Medulla oblongata (tissue), 1 donor: Measurements from ENCODE around the gene PTPA.
A peak's percentile ranks its signal among the peaks of the same experiment; 100 is the strongest.

Experiments used
- DNase-seq: peaks from one replicate; pipeline ENCODE4 v3.0.0-alpha.2; 2015; ENCODE audit errors: extremely low spot score

PTPA gene

DNA sequence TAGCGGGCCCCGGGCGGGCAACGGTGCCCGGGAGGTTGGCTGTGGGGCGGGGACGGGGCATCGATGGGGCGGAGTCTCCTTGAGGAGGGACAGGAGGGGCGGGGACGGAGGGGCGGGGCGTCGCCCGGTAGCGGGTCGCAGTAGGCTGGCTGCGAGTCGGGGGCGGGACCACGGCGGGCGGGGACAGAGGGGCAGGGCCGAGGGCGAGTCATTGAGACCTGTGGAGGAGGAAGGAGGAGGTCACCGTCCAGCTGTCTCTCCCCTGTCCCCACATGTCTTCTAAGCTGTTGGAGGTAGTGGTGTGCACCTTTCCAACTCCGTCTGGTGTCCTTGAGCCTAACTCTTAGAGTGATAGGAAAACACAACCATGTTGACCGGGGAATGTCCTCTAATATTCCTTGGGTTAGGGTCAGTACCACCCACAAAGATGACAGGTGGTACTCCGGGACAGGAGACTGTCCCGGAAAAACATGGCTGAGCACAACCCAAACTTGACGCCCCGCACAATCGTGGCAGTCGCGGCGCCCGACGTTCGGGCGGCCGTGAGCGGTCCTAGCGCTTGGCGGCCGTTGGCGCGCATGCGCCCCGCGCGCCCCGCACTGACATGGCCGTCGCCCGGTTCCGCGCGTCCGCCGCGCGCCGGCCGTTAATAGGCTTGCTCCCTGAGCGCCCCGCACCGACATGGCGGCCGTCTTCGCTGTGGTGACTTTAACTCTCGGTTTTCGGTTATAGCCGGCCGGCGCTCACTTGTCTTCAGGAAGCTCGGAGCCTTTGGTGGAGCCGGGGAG lies at the start of gene PTPA, which contains the start of gene CRAT:
Gene PTPA (plus strand): TSS at position 676 of the 788 bp plus-strand sequence. CDS start 186 bp downstream, outside the sequence.
Gene CRAT (minus strand): TSS at position 54 of the 788 bp plus-strand sequence. CDS start 284 bp downstream, outside the sequence.
- peak; percentile 96 for DNase-seq

DNA sequence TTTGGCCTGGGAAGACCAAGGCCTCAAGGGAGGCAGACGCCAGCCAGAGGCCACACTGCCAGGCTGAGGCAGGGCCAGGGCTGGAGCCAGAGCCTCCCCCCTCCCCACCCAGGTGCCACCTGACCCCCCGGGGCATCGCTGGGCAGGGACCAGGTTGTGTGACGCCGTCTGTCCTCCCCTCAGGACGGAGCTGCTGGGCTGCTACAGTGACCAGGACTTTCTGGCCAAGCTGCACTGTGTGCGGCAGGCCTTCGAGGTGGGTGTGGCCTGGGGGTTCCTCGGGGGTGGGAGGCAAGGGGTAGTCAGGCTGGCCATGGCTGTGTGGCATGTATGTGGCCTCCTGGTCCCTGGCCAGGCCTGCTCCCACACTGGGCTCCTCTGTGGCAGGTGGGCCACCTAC lies 48.2 kb upstream of the PTPA start:
- no peak for DNase-seq

DNA sequence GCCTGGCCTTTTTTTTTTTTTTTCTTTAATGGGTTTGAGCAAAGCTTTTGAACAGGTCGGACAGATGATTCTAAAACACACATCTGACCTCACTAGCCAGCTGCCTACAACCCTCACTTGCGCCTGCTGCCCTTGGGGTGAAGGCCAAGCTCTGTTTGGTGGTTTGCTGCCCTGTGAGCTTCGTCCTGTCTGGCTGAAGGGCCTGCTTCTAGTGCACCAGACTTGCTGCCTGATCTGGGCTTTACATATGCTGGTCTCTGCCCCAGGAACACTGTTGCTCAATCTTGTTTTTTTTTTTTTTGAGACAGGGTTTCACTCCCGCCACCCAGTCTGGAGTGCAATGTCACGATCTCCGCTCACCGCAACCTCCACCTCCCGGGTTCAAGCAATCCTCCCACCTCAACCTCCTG lies 46.7 kb upstream of the PTPA start:
- no peak for DNase-seq

DNA sequence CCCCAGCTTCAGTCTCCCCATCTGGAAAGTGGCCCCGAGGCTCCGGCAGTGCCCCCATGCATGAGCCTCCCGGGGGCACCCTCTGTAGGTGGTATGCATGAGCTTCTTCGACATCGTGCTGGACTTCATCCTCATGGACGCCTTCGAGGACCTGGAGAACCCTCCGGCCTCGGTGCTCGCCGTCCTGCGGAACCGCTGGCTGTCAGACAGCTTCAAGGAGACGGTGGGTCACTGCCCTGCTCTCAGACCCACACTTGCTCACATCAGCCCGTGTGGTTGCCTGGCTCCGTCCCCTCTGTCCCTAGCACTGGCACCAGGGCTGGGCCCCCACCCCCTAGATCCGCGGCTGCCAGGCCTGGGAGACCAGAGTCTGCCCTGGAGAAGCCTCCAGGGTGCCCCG lies 43.1 kb upstream of the PTPA start:
- DNase-seq = no peak

DNA sequence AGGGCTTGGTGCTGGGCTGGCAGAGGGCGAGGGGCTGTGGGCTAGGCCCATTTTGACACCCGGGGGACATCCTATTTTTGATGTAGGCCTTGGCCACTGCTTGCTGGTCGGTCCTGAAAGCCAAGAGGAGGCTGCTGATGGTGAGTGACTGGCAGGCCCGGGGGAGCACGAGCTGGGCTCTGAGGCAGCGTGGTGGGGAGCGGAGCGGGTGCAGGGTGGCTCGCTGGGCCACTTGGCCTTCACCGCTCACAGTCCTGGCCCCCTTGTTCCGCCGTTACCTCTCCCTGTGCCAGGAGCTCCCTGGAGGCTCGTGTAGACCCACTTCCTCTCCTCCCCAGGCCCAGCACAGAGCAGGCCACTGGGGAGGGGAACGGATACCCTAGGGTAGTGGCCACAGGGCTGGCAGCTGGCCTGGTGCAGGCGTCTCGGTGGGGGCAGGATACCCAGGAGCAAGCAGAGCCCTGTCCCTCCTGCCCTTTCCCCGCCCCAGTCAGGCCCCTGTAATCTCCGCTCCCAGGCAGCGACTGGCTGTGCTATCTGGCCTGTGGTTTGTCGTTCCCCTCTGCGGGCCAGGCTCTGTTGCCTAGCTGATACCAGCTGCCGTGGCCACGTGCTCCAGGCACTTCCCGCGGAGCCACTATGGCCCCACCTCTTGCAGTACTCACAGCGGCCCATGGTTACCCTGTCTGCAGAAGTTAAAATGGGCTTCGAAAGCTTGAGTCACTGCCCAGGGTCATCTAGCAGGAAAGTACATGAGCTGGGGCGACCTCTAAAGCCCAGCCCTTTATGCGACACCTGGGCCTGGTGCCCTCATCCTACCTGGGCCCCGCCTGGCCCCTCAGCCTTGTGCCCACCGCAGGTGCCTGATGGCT lies 42.0 kb upstream of the PTPA start:
- peak; percentile 77 for DNase-seq

DNA sequence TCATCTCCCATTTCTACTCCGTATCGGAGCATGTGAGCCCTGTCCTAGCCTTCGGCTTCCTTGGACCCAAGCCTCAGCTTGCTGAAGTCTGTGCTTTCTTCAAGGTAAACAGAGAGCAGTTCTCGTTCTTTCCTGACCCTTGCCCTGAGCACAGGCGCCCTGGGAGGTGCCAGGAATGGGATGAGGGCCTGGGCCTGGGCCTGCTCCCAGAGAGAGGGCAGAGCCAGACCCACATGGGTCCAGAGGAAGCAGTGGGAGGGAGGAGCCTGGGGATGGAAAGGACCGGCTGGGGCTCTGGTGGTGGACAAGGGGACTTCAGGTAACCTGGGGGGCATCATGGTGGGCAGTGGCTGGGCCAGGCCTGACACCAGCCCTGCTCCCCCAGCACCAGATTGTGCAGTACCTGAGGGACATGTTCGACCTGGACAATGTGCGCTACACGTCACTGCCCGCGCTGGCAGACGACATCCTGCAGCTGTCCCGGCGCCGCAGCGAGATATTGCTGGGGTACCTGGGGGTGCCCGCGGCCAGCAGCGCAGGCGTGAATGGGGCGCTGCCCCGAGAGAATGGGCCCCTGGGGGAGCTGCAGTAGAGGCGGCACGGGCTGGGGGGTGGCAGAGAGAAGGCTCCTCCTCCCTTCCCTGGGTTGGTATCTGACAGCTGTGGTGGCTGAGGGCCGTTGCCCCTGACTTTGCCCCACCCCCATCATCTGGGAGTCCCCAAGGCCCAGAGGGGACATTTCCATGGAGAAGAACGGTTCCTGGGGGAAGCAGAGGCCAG lies 41.2 kb upstream of the PTPA start:
- DNase-seq = peak; percentile 28

DNA sequence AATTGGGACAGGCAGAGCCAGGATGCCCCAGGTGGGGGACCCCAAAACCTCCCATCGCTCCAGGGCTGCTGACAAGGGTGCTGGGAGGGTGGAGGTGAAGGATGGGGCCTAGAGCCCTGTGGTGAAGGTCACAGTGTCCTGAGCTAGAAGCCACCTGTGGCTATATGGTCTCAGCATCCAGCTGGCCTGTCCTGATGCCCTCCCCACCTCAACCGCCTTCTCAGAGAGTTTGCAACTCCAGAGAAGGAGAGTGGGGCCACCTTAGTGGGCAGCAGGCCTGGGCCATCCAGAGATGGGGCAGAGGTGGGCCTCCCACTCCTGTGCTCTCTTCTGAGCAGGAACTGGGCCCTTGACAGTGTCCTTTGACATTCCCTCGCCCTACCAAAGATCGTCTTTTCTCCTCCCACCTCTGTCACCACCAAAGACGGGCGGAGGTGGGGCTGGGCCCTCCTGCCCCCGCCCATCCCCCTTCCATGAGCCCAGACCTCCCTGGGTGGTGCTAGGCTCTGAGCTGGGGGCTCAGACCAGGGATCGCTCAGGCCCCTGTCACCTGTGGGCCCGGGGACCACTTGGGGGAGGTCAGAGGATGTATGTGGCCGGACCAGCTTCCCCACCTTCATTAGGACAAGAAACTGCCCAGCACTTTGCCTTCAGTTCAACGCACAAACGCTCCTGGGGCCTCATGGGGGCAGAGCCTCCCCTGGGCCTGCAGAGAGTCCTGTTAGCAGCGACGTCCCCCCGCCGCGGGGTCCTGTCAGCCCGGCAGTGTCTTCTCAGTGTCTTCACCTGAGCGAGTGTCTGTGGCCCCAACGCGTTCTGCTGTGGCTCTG lies 40.3 kb upstream of the PTPA start:
- DNase-seq = no peak

DNA sequence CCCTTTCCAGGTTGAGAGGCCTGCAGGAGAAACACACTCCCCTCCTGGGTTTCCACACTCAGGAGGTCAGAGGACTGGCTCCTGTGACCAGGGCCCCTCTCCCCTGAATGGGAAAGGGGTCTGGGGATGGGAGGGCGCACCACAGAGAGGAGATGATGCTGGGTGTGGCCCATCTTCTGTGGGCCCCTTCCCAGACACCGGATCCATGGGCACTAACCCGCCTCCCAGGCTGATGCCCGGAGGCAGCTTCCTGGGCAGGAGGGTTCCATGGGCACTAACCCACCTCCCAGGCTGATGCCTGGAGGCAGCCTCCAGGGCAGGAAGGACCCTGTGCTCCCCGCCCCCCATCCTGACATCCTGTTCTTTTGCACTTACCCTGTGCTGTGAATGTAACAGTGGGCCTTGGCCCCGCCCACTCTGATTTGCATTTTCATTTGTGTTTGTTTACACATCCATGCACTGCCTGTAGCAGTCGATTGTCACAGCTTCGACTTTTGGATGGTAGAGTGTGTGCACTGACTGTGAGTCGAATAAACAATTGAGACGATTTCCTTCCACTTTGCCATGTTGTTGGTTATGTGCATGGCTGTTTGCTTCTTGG lies 39.6 kb upstream of the PTPA start:
- no peak for DNase-seq

DNA sequence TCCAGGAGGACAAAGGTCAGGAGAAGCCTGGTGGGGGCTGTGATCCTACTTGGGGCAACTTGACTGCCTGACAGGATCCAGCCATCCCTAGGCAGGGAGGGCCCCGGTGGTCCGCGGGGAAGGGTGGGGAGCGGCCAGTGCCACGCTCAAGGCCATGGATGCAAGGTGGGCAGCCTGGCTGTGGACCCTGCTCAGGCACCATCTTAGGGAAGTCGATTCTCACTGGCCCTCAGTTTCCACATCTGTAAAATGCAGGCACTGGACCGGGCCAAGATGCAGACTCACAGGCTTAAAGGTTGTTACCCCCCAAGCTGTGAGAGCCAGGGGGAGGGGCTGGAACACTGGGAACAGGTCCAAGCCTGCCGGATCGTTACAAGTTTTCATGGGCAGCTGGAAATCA lies 39.0 kb upstream of the PTPA start:
- no peak for DNase-seq

DNA sequence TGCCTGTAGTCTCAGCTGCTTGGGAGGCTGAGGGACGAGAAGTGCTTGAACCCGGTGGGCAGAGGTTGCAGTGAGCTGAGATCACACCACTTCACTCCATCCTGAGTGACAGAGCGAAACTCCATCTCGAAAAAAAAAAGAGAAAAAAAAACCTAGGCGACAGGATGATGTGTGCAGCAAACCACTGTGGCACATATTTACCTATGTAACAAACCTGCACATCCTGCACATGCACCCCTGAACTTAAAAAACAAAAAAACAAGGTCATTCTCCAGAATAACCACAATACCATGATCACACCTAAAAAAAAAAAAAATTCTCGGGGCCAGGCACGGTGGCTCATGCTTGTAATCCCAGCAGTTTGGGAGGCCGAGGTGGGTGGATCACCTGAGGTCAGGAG lies 37.8 kb upstream of the PTPA start:
- no peak for DNase-seq

DNA sequence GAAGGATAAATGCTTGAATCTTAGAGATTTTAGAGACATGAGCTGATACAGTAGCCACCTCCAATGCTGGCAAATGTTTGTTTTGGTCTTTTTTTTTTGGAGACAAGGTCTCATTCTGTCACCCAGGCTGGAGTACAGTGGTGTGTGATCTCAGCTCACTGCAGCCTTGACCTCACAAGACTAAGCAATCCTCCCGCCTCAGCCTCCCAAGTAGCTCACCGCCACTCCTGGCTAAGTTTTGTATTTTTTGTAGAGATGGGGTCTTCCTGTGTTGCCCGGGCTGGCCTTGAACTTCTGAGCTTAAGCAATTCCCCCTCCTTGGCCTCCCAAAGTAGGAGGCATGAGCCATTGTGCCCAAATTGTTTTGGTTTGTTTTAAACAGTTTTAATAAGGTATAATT lies 37.1 kb upstream of the PTPA start:
- DNase-seq = no peak

DNA sequence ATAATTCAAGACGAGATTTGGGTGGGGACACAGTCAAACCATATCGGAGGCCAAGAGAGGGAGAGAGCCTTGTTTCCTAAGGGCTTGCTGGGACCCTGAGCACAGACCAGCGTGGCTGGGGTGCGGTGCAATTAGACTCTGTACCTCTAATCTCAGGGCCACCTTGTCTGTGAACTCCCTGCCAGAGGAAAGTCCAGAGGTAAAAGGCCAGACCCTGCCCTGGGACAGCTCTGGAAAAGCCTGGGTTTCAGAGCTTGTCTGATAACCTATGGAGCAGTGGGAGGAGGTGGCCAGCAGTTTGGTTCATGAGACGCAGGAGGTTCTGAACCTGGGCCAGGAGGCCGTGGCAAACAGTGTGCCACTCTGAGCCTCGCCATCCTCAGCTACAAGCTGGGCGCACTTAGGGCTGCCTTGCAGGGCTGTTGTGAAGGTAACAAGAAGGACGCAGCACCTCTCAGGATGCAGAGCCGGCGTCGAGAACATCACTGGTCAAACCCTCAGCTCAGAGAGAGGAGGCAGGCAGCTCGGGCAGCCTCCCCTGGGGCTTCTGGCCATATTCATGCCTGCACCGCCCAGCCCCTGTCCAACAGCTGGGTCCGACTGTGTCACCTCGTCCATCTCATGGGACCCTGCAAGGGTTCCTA lies 35.1 kb upstream of the PTPA start:
- no peak for DNase-seq

DNA sequence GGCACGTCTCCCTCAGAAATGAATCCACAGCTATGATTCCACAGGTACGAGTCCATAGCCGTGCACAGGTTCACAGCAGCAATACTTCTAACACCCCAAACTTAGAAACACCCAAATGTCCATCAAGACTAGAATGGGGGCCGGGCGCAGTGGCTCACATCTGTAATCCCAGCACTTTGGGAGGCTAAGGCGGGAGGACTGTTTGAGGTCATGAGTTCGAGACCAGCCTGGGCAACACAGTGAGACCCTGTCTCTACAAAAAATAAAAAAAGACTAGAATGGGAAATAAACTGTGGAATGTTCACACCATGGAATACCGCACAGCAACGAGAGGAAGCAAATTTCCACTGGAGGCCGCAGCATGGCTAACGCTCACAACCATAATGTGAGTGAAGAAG lies 34.6 kb upstream of the PTPA start:
- no peak for DNase-seq

DNA sequence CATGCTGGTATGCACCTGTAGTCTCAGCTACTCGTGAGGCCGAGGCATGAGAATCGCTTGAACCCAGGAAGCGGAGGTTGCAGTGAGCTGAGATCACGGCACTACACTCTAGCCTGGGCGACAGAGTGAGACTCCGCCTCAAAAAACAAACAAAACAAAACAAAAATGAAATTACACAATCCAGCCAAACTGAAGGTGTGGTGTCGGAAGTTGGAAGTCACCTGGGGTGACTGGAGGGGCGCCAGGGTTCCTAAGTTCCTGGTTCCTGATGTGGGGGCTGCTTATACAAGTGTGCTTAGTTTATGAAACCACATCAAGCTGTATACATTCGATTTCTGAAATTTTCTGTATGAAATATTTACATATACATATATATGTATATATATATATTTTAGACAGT lies 34.0 kb upstream of the PTPA start:
- no peak for DNase-seq

DNA sequence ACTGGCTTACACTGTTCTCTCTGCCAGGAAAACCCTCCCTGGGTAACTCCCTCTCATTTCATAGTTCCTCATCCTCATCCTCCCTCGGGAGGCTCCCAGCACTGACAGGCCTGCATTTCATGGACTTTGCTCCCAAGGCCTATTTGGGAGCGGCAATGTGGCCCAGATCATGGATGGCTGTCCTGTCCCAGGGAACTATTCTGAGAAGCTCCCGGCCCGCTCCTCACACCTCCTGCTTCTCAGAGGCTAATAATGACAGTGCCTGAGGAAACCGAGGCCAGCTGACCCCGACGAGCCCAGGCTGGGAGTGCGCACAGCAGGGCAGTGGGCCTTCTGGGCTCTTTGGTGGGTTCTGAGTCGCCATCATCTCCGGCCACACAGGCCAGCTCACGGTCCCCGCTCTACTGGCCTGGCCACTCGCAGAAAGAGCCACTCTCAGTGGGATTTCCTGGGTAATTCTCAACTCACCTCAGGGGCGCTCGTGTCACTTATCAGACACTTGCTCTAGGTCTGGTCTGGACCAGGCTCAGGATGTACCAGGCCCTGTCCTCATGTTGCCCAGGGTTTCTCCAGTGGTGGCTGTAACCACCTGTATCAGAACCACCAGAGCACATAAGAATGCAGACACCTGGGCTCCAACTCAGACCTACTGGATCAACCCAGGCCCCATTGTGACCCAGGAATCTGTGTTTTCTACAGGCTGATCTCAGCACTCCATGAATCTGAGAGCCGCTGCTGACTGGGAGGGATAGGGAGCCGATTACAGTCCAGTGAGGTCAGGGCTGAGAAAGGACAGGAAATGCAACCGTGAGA lies 32.3 kb upstream of the PTPA start:
- no peak for DNase-seq

DNA sequence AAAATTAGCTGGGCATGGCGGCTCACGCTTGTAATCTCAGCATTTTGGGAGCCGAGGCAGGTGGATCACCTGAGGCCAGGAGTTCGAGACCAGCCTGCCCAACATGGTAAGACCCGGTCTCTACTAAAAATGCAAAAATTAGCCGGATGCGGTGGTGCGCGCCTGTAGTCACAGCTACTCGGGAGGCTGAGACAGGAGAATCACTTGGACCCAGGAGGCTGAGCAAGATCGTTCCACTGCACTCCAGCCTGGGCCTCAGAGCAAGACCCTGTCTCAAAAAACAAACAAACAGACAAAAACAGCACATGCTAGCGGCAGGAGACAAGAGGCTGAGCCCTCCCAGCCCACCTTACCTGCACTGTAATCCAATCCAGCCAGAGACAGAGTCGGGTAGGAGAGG lies 31.4 kb upstream of the PTPA start:
- DNase-seq = no peak

DNA sequence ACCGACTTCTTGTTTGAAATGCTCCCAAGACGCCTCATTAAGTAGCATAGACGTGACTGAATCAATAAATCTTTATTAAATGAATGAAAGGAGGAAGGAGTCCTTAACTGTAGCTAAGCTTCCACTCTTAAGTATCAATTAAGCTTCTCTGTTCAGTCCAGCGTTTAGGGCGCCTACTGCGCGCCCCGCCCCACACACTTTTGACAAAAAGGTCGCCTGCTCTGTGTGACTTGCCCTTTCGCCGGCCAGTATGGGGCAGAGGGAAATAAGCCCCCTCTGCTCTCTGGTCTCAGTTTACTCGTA lies 31.0 kb upstream of the PTPA start:
- DNase-seq = no peak

DNA sequence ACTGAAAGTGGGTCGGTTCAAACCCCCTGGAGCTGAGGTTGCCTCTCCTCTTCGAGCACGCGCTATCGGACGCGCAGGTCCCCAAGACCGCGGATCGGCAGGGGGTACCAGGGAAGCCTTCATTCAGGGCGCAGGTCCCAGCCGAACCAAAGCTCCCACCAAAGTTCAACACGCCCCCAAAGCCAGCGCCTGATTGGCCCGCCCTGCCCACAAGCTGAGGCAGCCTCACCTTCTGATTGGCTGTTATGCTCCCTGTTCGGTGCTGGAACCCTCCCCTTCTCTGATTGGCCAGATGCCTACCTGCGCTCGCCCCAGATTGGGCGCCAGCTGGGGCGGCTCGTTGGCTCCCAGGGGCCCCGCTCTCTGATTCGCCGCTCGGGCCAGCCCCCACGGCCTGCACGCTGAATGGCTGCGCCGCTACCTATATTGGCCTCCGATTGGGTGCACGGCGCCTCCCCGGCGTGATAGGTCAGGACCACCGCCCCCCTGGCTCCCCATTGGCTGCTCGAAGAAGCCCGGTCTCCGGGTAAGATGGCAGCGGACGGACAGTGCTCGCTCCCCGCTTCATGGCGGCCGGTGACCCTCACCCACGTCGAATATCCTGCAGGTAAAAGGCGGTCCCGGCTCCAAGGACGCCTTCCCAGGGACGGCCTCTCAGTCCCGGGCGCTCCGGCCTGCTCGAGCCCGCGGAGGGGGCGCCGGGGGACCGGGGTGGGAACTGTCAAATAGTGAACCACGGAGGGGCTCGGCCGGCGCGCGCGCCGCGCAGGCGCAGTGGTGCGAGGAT lies 30.4 kb upstream of the PTPA start, which contains the start of gene DOLPP1:
Gene DOLPP1 (plus strand): TSS at position 511 of the 787 bp plus-strand sequence. CDS start 21 bp downstream, at position 532.
- DNase-seq = peak; percentile 99
